ENCODE data around the gene ATXN7L2.
"Not testable (repeated sequence)": the region's sequence is repeated elsewhere in the genome, so short reads cannot be mapped to it uniquely, and the experiment has no call there.

Gene ATXN7L2

GRCh38 chr1:109483672-109484518, at the start of gene ATXN7L2:
TSS of gene ATXN7L2 (plus strand) at chr1:109483905. CDS start at chr1:109483954, 49 bp downstream.
- DNase-seq, result peak; percentile 93

GRCh38 chr1:109434484-109434883, 49.2 kb upstream of the ATXN7L2 start:
- DNase-seq, result no peak

GRCh38 chr1:109438798-109439297, 44.9 kb upstream of the ATXN7L2 start:
- DNase-seq, result no peak

GRCh38 chr1:109441069-109441468, 42.6 kb upstream of the ATXN7L2 start:
- no peak for DNase-seq

GRCh38 chr1:109443476-109443875, 40.2 kb upstream of the ATXN7L2 start:
- no peak for DNase-seq

GRCh38 chr1:109444346-109444745, 39.4 kb upstream of the ATXN7L2 start:
- no peak for DNase-seq

- DNase-seq, result not testable (repeated sequence)
Observed at GRCh38 chr1:109445949-109446695, 37.6 kb upstream of the ATXN7L2 start.

- no peak for DNase-seq
Observed at GRCh38 chr1:109447524-109447923, 36.2 kb upstream of the ATXN7L2 start.

GRCh38 chr1:109454497-109455133, 29.1 kb upstream of the ATXN7L2 start:
- no peak for DNase-seq

- DNase-seq, result no peak
Observed at GRCh38 chr1:109457819-109458218, 25.9 kb upstream of the ATXN7L2 start.

- no peak for DNase-seq
Observed at GRCh38 chr1:109466125-109466451, 17.6 kb upstream of the ATXN7L2 start.

GRCh38 chr1:109466452-109467300, 17.0 kb upstream of the ATXN7L2 start, which contains the start of gene SYPL2:
TSS of gene SYPL2 (plus strand) at chr1:109466546. CDS start at chr1:109466844, 298 bp downstream.
- no peak for DNase-seq

- DNase-seq, result no peak
Observed at GRCh38 chr1:109467301-109467777, 16.4 kb upstream of the ATXN7L2 start.

GRCh38 chr1:109468061-109468460, 15.6 kb upstream of the ATXN7L2 start:
- no peak for DNase-seq

GRCh38 chr1:109468903-109469302, 14.8 kb upstream of the ATXN7L2 start:
- no peak for DNase-seq

GRCh38 chr1:109470245-109470644, 13.5 kb upstream of the ATXN7L2 start:
- DNase-seq, result no peak

- DNase-seq, result no peak
Observed at GRCh38 chr1:109472779-109473178, 10.9 kb upstream of the ATXN7L2 start.

GRCh38 chr1:109473284-109474057, 10.2 kb upstream of the ATXN7L2 start:
- not testable (repeated sequence) for DNase-seq

GRCh38 chr1:109474697-109475096, 9.0 kb upstream of the ATXN7L2 start:
- no peak for DNase-seq

GRCh38 chr1:109475261-109475660, 8.4 kb upstream of the ATXN7L2 start:
- DNase-seq, result no peak

GRCh38 chr1:109476825-109477224, 6.9 kb upstream of the ATXN7L2 start:
- DNase-seq, result no peak
